ENCODE data around the gene FRG2C.
"Not testable (repeated sequence)": the region's sequence is repeated elsewhere in the genome, so short reads cannot be mapped to it uniquely, and the experiment has no call there.

FRG2C gene

GRCh38 chr3:75664028-75664427 lies at the start of gene FRG2C:
Gene FRG2C (plus strand): TSS chr3:75664328. CDS start chr3:75664380, 52 bp downstream.
- DNase-seq, result not testable (repeated sequence)

- DNase-seq, result not testable (repeated sequence)
Observed at GRCh38 chr3:75618666-75619305, 45.3 kb upstream of the FRG2C start.

- DNase-seq, result not testable (repeated sequence)
Observed at GRCh38 chr3:75619481-75620031, 44.6 kb upstream of the FRG2C start.

GRCh38 chr3:75621772-75622171 lies 42.4 kb upstream of the FRG2C start:
- DNase-seq, result not testable (repeated sequence)

GRCh38 chr3:75623656-75624055 lies 40.5 kb upstream of the FRG2C start:
- DNase-seq, result not testable (repeated sequence)

- DNase-seq, result not testable (repeated sequence)
Observed at GRCh38 chr3:75630887-75631535, 33.1 kb upstream of the FRG2C start.

- no peak for DNase-seq
Observed at GRCh38 chr3:75631541-75631940, 32.6 kb upstream of the FRG2C start.

- not testable (repeated sequence) for DNase-seq
Observed at GRCh38 chr3:75638947-75639346, 25.2 kb upstream of the FRG2C start.

DNA sequence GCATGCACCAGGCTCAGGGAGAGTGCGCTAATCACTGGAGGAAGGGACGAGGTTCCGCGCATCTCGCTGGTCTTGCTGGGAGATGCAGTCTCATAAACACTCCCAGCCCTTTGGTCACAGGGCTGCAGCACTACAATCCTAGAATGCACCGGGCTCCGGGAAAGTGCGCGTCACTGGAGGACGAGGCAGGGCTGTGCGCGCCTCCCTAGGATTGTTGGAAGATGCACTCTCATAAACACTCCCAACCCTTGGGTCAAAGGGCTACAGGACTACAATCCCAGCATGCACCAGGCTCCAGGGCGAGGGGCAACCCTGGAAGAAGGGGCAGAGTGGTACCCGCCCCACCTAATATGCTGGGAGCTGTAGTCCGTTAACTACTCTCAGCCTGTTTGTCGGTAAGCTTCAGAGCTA lies 23.0 kb upstream of the FRG2C start:
- DNase-seq, result peak; percentile 11

DNA sequence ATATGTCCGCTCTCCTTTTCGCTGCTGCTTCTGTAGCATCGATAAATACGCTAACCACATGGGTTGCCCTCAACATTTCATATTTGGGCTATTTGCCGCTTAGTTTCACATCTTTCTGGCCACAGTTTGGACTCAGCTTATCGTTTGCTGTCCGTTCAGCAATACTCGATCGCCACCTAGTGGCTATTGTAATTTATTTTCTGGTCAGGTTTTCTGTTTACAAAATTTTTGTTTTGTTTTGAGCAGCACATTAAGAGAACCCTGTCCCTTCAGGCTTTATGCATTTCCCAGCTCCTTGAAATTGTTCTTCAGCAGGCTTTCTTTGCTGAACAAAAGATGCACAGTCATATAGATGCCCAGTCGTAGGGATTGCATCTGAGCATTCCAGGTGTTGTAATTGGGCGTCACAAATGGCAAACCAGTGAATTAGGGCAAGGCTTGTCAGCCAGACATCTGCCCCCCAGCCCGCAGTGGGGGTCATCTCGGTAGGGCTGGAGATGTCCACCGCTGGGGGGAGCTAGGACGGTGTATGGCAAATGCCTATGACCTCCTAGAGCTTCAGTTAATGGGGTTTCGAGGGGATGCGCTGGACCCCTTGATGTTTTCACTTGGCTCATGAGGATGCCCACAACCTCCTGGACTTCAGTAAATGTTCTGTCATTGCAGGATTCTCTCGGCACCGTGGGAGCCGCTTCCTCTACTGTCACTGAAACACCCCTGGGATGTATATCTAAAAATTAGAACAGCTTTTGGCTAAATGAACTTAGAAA lies 20.9 kb upstream of the FRG2C start:
- DNase-seq, result peak; percentile 13

DNA sequence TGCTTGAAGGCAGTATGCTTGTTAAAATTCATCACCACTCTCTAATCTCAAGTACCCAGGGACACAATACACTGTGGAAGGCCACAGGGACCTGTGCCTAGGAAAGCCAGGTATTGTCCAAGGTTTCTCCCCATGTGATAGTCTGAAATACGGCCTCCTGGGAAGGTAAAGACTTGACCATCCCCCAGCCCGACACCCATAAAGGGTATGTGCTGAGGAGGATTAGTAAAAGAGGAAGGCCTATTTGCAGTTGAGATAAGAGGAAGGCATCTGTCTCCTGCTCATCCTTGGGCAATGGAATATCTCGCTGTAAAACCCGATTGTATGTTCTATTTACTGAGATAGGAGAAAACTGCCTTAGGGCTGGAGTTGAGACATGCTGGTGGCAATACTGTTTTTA lies 18.6 kb upstream of the FRG2C start:
- DNase-seq, result not testable (repeated sequence)

DNA sequence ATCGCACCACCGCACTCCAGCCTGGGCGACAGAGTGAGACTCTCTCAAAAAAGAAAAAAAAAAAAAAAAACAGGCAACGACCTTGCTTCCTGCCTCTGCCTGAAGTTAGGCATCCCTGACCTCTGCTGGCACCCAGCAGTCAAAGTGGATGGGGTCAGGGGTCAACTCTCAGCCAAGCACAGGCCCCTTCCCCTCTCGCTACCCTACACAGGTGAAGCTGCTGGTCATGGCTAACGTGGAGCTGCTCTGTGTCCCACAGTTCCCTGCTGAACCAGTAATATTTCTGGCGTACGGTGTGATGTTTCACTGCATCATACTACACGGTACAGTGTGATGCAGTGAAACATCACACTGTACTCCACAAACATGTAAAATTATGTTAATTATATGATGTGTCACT lies 13.9 kb upstream of the FRG2C start:
- no peak for DNase-seq

- not testable (repeated sequence) for DNase-seq
Observed at GRCh38 chr3:75655101-75655904, 8.8 kb upstream of the FRG2C start.

DNA sequence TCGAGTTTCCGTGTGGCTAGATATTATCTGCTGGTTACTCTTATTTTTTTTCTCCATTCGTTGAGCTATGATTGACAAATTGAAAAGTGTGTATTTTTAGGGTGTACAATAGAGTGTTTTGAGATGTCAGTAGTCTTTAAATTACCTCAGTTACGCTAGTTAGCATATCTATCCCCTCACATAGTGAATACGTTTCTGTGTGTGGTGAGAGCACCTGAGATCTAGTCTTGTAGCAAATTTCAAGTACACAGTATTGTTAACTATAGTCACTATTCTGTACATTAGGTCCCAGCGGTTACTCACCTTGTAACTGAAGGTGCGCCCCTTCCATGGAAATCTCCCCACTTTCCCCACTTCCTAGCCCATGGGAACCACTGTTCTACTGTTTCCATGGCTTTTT lies 8.2 kb upstream of the FRG2C start:
- not testable (repeated sequence) for DNase-seq

DNA sequence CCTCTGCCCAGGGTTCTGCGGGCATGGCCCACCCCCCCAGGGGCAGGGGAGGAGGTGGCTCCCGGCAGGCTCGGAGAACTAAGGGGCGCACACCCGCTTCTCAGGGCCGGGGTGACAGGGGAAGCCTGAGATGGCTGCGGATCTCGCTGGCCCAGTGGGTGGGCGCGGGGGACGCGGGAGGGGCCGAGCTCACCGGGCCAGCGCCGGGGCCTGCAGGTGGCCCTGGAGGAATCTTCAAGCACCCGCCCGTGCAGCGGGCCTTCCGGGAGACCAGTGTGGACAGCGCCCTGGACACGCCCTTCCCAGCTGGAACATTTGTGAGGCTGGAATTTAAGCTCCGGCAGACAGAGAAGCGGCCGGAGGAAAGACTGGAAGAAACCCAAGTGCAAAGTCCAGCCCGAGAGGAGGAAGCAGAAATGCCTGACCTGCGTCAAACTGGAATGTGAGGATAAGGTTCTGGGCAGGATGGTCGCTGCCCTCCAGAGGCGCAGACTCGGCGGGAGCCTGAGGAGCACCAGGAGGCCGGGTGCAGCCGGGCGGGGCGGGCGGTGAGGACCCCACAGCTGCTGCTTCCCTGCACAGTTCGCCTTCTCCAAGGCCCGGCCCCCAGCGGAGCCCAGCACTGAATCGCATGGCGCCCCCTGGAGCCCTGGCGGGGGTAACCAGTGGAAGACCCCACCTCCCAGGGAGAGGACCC lies 5.6 kb upstream of the FRG2C start:
- not testable (repeated sequence) for DNase-seq

DNA sequence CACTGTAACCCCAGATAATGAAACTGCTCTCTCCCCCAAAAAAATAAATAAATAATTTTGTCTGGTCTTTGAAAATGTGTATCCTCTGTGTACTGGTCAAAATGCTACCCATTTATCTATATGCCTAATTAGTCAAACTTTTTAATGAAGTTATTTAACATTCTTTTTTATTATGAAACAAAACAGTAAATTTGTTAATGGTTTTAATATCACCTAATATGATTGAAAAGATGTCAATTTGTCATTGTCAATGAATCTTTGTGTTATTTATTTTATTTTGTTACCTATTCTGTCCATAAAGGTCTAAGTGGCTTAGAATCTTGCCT lies 5.1 kb upstream of the FRG2C start:
- not testable (repeated sequence) for DNase-seq

DNA sequence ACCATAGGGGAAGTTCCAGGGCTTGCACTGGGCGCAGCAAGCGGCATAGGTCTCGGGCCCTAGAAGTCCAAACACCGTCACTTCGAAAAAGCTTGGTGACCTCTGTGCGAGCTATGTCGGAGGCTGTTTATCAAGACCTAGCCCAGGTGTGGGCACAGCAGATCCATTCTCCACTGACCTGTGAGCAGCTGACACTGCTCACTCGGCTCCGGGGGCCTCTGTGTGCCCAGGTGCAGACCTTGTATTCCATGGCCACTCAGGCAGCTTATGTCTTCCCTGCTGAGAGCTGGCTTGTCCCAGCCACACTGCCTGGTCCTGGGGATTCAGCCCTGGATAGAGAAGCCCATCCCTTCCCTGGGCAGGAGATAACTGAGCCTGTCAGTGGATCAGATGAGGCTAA lies 1.5 kb downstream of the FRG2C start:
- not testable (repeated sequence) for DNase-seq

DNA sequence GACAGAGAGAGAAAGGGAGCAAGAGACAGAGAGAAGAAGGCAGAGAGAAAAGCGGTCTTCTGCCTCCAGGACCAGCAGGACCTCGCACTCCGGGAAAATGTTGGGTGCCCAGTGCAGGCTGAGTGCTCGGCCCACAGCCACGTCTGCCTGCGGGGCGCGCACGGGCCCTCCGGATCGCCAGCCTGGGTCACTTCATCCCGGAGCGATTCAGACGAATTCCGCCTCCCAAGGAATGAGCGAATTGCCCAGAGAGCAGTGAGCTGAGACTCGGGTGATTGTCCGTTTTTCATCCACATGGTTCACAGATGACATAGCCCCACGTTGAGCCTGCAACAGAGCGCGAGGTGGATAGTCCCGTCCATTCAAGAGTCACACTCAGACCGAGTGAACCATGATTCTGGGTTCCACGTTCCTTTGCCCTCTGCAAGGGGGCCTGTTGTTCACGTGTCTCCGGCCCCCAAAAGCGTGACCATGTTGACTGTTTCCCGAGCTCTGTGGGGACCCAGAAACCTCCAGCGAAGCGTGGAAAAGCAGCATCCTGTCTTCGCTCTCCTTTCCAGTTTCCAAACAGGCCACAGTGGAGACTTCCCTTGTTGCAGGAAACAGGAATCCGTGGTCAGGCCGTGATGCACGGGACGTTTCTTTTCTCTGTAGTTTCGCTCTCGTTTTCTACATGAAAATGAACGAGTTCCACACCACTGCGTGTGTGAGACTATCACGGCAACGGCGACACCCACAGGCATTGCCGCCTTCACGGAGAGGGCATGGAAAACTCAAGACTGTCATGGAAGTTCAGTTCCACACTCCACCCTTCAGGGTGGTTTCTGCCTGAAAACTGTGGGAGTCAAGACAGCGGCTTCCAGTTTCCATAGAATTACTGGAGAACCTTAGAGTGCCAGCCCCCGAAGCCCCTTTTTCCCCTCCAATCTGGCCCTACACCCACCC lies 3.9 kb downstream of the FRG2C start:
- not testable (repeated sequence) for DNase-seq

DNA sequence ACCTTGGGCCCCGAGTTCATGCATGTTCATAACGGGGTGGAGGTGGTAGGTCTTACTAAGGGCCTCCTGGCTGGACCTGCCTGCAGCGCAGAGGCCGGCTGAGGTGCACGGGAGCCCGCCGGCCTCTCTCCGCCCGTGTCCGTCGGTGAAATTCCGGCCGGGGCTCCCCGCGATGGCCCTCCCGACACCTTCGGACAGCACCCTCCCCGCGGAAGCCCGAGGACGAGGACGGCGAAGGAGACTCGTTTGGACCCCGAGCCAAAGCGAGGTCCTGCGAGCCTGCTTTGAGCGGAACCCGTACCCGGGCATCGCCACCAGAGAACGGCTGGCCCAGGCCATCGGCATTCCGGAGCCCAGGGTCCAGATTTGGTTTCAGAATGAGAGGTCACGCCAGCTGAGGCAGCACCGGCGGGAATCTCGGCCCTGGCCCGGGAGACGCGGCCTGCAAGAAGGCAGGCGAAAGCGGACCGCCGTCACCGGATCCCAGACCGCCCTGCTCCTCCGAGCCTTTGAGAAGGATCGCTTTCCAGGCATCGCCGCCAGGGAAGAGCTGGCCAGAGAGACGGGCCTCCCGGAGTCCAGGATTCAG lies 4.7 kb downstream of the FRG2C start:
- DNase-seq, result peak; percentile 8

Data from CD4-positive, alpha-beta T cell treated with Interleukin-4 for 4 hours (primary cell).